Pancreas (tissue), 10 donors: Measurements from ENCODE around the gene ATP2C2. TPM values are rescaled to one million over a fixed set of nuclear protein-coding genes. Genes with fewer than 3 reads are reported as not detected.
"Not testable (repeated sequence)": the region's sequence is repeated elsewhere in the genome, so short reads cannot be mapped to it uniquely, and the experiment has no call there.

Experiments
- ATAC-seq, 4 donors: fragments of 200-7000 bp; cut with Tn5 transposase; one replicate each; pipeline versions ENCODE4 v1.8.0 to v1.9.1; 2020; ENCODE audit warnings: mild to moderate bottlenecking in 4 of 4, moderate library complexity in 4 of 4
- DNase-seq, 6 donors: peaks; one replicate each; pipeline ENCODE4 v3.0.0-alpha.2; 2020
- FAIRE-seq: peaks from 2 replicates; lab custom pipeline; 2012; peaks lifted over from hg19 to GRCh38; lab: Jason Lieb, UNC
- H3K27ac ChIP-seq, 4 donors: fragments of 200-600 bp; sonication (generic); 1 replicate in 3 of 4; 2 replicates in 1 of 4; pipeline versions ENCODE4 v1.5.0 to v1.8.0; 2020
- H3K27me3 ChIP-seq, 4 donors: fragments of 200-600 bp; one replicate each; pipeline ENCODE4 v1.8.0; 2021
- H3K36me3 ChIP-seq, 3 donors: fragments of 200-600 bp; sonication (generic) in 1 of 3; one replicate each; pipeline versions ENCODE4 v1.5.0 to v1.8.0; 2020 to 2021
- H3K4me1 ChIP-seq, 3 donors: fragments of 200-600 bp; one replicate each; pipeline ENCODE4 v1.8.0; 2021
- H3K4me3 ChIP-seq, 4 donors: fragments of 200-600 bp; sonication (generic) in 2 of 4; one replicate each; pipeline versions ENCODE4 v1.5.0 to v1.8.0; 2020 to 2021
- H3K9me3 ChIP-seq, 4 donors: fragments of 200-600 bp; one replicate each; pipeline ENCODE4 v1.8.0; 2021
- WGBS, 2 donors: extraction: QIAGEN DNeasy Blood & Tissue Kit; methylation state at CpG; one replicate each; pipeline ENCODE4 v1.1.7; 2013; 5-methylcytosine and 5-hydroxymethylcytosine counted together
- intact Hi-C, 3 donors: fragments of 100-400 bp; cut with DNase I; formaldehyde crosslinking; loops; one replicate each; pipeline versions ENCODE4 v1.11.1 to v1.14.2; 2022
- polyA plus RNA-seq, 2 donors: library from polyadenylated mRNA; stranded (reverse); fragments of 200-250 nt; gene quantifications; one replicate each; pipeline ENCODE4 v1.2.3, GENCODE V29; 2013
- total RNA-seq, 6 donors: library from RNA; stranded (reverse); fragmentation: NEBNext Ultra II Directional in 4 of 6; extraction: Animal tissue kit (Norgen Biotek cat#: 25700) in 4 of 6; gene quantifications; one replicate each; pipeline versions ENCODE4 v1.2.1 to v1.2.4, GENCODE V29; 2021 to 2023
- TF ChIP-seq, protein P1 (sequence below), 4 donors: fragments of 200-600 bp; sonication (generic) in 3 of 4; IDR thresholded peaks; one replicate each; pipeline versions ENCODE4 v1.5.0 to v1.8.0; 2021; ENCODE audit warnings: antibody characterized with exemption in 4 of 4
- donor health status: healthy with polysubstance abuse.
- donor health status: DM: no; HTN: no; CAD: no; lungs with moderate emphysema.
- donor health status: DM: no; HTN: no; CAD: no.
- donor health status: control.
- donor health status: control.
- donor health status: Bipolar disorder and iron deficiency.
- donor health status: DM: yes; HTN: yes; CAD: no.
- donor health status: DM: no; HTN: no; CAD: no.
- donor health status: DM: no; HTN: no; CAD: no.
- donor health status: DM: yes; HTN: yes; CAD: no.

ATP2C2 gene
- total and polyA plus RNA-seq, 8 donors, result 0.47 to 6.3 (median 2.2) TPM

DNA sequence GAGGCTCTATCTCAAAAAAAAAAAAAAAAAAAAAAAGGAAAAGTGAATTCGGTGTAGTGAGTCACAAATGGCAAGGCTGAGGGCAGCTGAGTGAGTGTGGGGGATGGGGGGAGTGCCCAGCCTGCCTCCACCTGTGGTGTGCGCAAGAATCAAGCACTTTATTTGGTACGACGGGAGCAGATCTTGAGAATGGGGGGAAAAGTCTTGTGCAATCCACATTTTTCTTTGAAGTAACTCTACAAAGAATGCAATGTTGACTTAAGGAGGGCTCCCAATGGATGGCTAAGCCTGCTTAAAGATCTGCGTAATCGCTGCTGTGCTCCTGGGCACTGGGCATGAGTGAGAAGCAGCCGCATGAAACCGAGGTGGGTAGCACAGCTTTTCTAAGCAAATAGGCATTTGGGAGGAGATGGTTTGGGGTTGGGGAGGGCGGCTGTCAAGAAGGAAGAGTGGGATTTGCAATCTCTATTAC, 28.2 kb downstream of the ATP2C2 start:
- FAIRE-seq, result no peak
- no peaks in the 10 kb centered on the region for H3K4me1 ChIP-seq
- H3K4me3 ChIP-seq, result no peak overlapping the region
- ATAC-seq, result peak in 1 of 4 donors; percentile 47
- H3K9me3 ChIP-seq, result no peaks in the 10 kb centered on the region
- H3K27me3 ChIP-seq, result peaks cover 0 to 16% (median 0%) of the 10 kb centered on the region in 4 donors
- H3K27ac ChIP-seq, result no peak overlapping the region
- TF ChIP-seq, protein P1, sequence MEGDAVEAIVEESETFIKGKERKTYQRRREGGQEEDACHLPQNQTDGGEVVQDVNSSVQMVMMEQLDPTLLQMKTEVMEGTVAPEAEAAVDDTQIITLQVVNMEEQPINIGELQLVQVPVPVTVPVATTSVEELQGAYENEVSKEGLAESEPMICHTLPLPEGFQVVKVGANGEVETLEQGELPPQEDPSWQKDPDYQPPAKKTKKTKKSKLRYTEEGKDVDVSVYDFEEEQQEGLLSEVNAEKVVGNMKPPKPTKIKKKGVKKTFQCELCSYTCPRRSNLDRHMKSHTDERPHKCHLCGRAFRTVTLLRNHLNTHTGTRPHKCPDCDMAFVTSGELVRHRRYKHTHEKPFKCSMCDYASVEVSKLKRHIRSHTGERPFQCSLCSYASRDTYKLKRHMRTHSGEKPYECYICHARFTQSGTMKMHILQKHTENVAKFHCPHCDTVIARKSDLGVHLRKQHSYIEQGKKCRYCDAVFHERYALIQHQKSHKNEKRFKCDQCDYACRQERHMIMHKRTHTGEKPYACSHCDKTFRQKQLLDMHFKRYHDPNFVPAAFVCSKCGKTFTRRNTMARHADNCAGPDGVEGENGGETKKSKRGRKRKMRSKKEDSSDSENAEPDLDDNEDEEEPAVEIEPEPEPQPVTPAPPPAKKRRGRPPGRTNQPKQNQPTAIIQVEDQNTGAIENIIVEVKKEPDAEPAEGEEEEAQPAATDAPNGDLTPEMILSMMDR (IDR thresholded peaks at IDR 0.05), result no peak
- WGBS, 2 donors, result 33 to 38% methylated on average over 9 of the region's 9 CpGs
- no peaks in the 10 kb centered on the region for H3K36me3 ChIP-seq
- peak in 1 of 6 donors; percentile 22 for DNase-seq
- intact Hi-C loops, result no loop called here

DNA sequence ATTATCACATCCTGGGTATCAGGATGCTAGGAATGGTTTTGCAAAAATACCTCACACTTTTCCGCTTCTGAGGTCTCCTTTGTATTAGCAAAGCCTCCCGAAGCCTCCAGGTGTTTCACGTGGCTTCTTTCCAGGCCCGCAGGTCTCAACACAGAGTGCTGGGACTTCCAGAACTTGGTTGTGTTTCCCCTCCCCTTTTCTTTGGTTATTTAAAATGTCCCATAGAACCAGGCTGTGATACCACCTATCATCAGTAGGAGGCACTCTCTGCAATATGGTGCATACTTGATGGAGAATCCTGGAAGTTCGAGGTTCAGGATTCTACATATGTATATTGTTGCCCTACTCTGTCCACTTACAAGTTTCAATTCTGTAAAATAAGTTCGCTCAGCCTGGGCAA, 28.8 kb downstream of the ATP2C2 start:
- intact Hi-C loops, result no loop called here
- no peak for ATAC-seq
- Histone ChIP-seq H3K27ac (no peak overlapping the region), H3K4me3 (no peak overlapping the region), H3K27me3 (peaks cover 0 to 16% (median 0%) of the 10 kb centered on the region in 4 donors), H3K36me3 (no peaks in the 10 kb centered on the region), H3K9me3 (no peaks in the 10 kb centered on the region), H3K4me1 (no peaks in the 10 kb centered on the region)
- FAIRE-seq, result no peak
- no peak for DNase-seq
- TF ChIP-seq, protein P1 (IDR thresholded peaks at IDR 0.05), result no peak
- WGBS, 2 donors, result 78 to 91% methylated on average over 6 of the region's 6 CpGs

DNA sequence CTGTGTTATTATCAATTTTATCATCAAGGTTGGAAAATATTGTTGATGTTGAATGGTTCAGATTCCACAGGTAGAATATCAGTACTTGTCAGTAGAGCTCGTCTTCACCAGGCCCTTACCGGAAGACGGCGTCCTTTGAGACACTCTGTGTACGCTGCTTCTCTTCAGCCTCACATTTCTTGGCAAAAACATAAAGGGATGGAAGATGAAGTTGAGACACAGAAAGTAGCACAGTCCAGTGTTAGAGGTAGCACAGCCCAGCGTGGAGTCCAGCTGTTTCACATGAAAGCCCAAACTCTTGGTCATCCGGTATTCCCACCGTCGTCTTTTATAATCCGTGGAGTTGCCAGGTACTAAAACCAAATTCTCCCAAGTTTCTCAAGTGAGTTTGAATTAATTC, 30.4 kb downstream of the ATP2C2 start:
- Histone ChIP-seq H3K4me3 (no peak overlapping the region), H3K36me3 (no peaks in the 10 kb centered on the region), H3K27me3 (peaks cover 0 to 16% (median 0%) of the 10 kb centered on the region in 4 donors), H3K4me1 (no peaks in the 10 kb centered on the region), H3K27ac (no peak overlapping the region), H3K9me3 (no peaks in the 10 kb centered on the region)
- DNase-seq (no peak), ATAC-seq (no peak), FAIRE-seq (no peak)
- intact Hi-C loops, result no loop called here
- TF ChIP-seq, protein P1 (IDR thresholded peaks at IDR 0.05), result no peak
- WGBS, 2 donors, result 67 to 74% methylated on average over 10 of the region's 10 CpGs

DNA sequence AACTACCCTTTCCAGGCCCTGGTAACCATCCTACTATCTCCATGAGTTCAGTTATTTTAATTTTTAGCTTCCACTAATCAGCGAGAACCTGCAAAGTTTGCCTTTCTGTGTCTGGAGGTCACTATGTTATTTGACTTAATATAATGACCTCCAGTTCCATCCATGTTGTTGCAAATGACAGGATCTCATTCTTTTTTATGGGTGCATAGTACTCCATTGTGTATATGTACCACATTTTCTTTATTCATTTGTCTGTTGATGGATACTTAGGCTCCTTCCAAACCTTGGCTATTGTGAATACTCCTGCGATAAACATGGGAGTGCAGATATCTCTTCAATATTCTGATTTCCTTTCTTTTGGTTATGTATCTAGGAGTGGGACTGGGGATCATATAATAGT, 31.6 kb downstream of the ATP2C2 start:
- H3K9me3 ChIP-seq, intact Hi-C loops, DNase-seq, H3K36me3 ChIP-seq, ATAC-seq, FAIRE-seq, H3K27ac ChIP-seq, H3K4me3 ChIP-seq, H3K4me1 ChIP-seq: not testable (repeated sequence)
- 74 to 75% methylated on average over 2 of the region's 2 CpGs for WGBS, 2 donors
- peaks cover 0 to 16% (median 0%) of the 10 kb centered on the region in 4 donors for H3K27me3 ChIP-seq

DNA sequence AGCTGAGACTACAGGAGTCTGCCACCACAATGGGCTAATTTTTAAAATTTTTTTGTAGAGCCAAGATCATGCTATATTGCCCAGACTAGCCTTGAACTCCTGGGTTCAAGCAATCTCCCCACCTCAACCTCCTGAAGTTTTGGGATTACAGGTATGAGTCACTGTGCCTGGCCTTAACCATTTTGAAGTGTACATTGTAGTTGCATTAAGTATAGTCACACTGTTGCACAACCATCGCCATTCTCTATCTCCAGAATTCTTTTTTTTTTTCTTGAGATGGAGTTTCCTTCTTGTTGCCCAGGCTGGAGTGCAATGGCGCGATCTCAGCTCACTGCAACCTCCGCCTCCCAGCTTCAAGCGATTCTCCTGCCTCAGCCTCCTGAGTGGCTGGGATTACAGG, 35.1 kb downstream of the ATP2C2 start:
- DNase-seq, intact Hi-C loops, H3K4me1 ChIP-seq, ATAC-seq, H3K27ac ChIP-seq, H3K27me3 ChIP-seq, H3K4me3 ChIP-seq, H3K36me3 ChIP-seq, H3K9me3 ChIP-seq, FAIRE-seq: not testable (repeated sequence)
- 84 to 89% methylated on average over 5 of the region's 5 CpGs for WGBS, 2 donors

DNA sequence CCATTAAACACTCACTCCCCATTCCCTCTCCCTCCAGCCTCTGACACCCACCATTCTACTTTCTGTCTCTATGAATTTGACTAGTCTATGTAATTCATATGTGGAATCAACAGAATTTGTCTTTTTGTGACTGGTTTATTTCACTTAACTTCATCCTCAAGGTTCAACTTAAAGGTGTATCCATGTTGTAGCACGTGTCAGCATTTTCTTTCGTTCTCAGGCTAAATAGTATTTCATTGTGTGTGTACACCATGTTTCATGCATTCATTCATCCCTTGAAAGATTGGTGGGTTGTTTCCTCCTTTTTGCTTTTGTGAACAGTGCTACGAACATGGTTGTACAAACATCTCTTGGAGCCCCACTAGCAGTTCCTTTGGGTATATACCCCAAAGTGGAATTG, 36.0 kb downstream of the ATP2C2 start:
- ATAC-seq (no peak), FAIRE-seq (no peak), DNase-seq (no peak)
- no peaks in the 10 kb centered on the region for H3K27me3 ChIP-seq
- intact Hi-C loops, result no loop called here
- H3K4me1 ChIP-seq, result no peaks in the 10 kb centered on the region
- no peak overlapping the region for H3K4me3 ChIP-seq
- H3K27ac ChIP-seq, result no peak overlapping the region
- no peaks in the 10 kb centered on the region for H3K9me3 ChIP-seq
- TF ChIP-seq, protein P1 (IDR thresholded peaks at IDR 0.05), result no peak
- WGBS, 2 donors, result 67 to 82% methylated on average over 3 of the region's 3 CpGs
- no peaks in the 10 kb centered on the region for H3K36me3 ChIP-seq
